Skeletal muscle satellite cell (primary cell): ENCODE data around the gene CLIC3.
"Not testable (repeated sequence)": the region's sequence is repeated elsewhere in the genome, so short reads cannot be mapped to it uniquely, and the experiment has no call there.

Experiments used
- H3K27me3 ChIP-seq: 2 replicates; pipeline ENCODE4 v1.7.0; 2013; ENCODE audit warnings: low read length; ENCODE audit not compliant: control insufficient read depth, insufficient read depth
- H3K36me3 ChIP-seq: 2 replicates; pipeline ENCODE4 v1.7.0; 2013; ENCODE audit warnings: mild to moderate bottlenecking, control low read depth, low read length; ENCODE audit not compliant: insufficient read depth
- H3K4me1 ChIP-seq: 2 replicates; pipeline ENCODE4 v1.7.0; 2013; ENCODE audit warnings: low read length; ENCODE audit not compliant: control insufficient read depth, insufficient read depth
- H3K4me2 ChIP-seq: 2 replicates; pipeline ENCODE4 v1.7.0; 2013; ENCODE audit warnings: mild to moderate bottlenecking, low read length
- H3K4me3 ChIP-seq: 2 replicates; pipeline ENCODE4 v1.7.0; 2013; ENCODE audit warnings: low read length
- H3K9ac ChIP-seq: 2 replicates; pipeline ENCODE4 v1.7.0; 2013; ENCODE audit warnings: mild to moderate bottlenecking, low read depth, low read length, moderate library complexity
- H3K9me3 ChIP-seq: replicated peaks from 2 replicates; pipeline ENCODE4 v1.7.0; 2013; ENCODE audit warnings: mild to moderate bottlenecking, control low read depth, low read length

The CLIC3 gene

GRCh38 chr9:137006116-137007003 lies 10.0 kb upstream of the CLIC3 start:
- Histone ChIP-seq H3K27me3 (no peaks in the 10 kb centered on the region), H3K4me2 (no peak overlapping the region), H3K36me3 (peaks cover 3% of the 10 kb centered on the region), H3K9ac (no peak overlapping the region), H3K4me1 (no peaks in the 10 kb centered on the region), H3K9me3 (no peaks in the 10 kb centered on the region), H3K4me3 (no peak overlapping the region)

DNA sequence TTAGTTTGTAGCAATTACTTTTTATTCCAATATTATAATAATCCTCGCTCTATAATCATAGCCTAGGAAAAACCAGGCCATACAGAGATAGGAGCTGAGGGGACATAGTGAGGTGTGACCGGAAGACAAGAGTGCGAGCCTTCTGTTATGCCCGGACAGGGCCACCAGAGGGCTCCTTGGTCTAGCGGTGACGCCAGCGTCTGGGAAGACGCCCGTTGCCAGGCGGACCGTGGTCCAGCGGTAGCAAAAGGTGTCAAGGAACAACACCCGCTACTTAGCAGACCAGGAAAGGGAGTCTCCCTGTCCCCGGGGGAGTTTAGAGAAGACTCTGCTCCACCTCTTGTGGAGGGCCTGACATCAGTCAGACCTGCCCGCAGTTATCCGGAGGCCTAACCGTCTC lies 7.9 kb upstream of the CLIC3 start:
- H3K4me3 ChIP-seq, H3K4me1 ChIP-seq, H3K36me3 ChIP-seq, H3K9ac ChIP-seq, H3K9me3 ChIP-seq, H3K27me3 ChIP-seq, H3K4me2 ChIP-seq: not testable (repeated sequence)

- Histone ChIP-seq H3K4me3 (no peak overlapping the region), H3K4me2 (no peak overlapping the region), H3K36me3 (no peaks in the 10 kb centered on the region), H3K27me3 (no peaks in the 10 kb centered on the region), H3K4me1 (peaks cover 17% of the 10 kb centered on the region), H3K9ac (no peak overlapping the region), H3K9me3 (no peaks in the 10 kb centered on the region)
Measured at GRCh38 chr9:137002646-137003041, 6.3 kb upstream of the CLIC3 start.

DNA sequence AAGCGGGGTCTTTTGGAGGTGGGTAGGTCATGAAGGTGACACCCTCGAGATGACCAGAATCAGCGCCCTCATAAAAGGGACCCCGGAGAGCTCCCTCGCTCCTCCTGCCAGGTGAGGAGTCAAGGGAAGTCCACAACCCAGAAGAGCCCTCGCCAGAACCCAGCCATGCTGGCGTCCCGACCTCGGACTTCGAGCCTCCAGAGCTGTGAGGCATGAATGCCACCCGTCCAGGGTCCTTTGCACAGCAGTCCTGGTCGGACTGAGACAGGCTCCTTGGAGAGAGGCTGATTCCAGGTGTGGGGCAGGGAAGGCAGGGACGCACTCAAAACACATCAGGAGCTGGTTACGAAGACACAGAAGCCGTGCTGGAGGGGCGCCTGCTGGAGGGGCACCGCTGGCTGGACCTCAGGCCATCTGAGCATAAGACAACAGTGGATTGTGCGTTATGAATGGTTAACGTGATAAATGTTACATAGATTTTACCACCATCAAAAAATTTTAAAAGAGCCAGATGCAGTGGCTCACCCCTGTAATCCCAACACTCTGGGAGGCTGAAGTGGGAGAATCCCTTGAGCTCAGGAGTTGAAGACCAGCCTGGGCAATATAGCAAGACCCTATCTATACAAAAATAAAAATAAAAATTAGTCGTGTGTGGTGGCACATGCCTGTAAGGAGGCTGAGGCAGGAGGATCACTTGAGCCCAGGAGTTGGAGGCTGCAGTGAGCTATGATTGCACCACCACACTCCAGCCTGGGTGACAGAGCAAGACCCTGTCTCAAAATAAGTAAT lies 5.7 kb upstream of the CLIC3 start:
- Histone ChIP-seq H3K27me3 (no peaks in the 10 kb centered on the region), H3K4me1 (peaks cover 23% of the 10 kb centered on the region), H3K4me2 (no peak overlapping the region), H3K36me3 (no peaks in the 10 kb centered on the region), H3K9me3 (no peaks in the 10 kb centered on the region), H3K9ac (no peak overlapping the region), H3K4me3 (no peak overlapping the region)

GRCh38 chr9:137000177-137000930 lies 4.0 kb upstream of the CLIC3 start:
- Histone ChIP-seq H3K36me3 (no peaks in the 10 kb centered on the region), H3K4me1 (peaks cover 40% of the 10 kb centered on the region), H3K4me3 (no peak overlapping the region), H3K9me3 (no peaks in the 10 kb centered on the region), H3K27me3 (no peaks in the 10 kb centered on the region), H3K4me2 (peak overlapping the region; percentile 28), H3K9ac (no peak overlapping the region)

DNA sequence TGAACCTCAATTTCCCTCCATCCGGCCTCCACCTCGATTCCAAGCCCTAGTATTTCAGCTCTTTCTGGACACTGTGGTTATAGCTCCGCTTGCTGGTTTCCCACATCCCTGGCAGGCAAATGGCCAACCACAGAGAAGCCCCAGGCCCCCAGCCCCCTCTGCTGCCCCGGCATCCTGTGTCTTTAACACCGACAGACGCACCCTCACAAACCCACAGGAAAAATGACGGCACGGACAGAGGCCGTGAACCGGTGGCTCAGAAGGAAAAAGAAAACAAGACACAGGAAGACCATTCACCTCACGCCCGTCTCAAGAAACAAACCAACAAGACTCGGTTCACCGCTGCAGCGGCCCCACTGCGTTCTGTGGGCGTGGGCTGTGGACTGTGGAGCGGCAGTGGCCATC lies 1.5 kb upstream of the CLIC3 start:
- H3K9ac ChIP-seq, result no peak overlapping the region
- H3K36me3 ChIP-seq, result no peaks in the 10 kb centered on the region
- H3K27me3 ChIP-seq, result no peaks in the 10 kb centered on the region
- peaks cover 61% of the 10 kb centered on the region for H3K4me1 ChIP-seq
- no peak overlapping the region for H3K4me2 ChIP-seq
- H3K4me3 ChIP-seq, result no peak overlapping the region
- no peaks in the 10 kb centered on the region for H3K9me3 ChIP-seq

- H3K4me2 ChIP-seq, result no peak overlapping the region
- H3K9ac ChIP-seq, result no peak overlapping the region
- no peak overlapping the region for H3K4me3 ChIP-seq
- H3K36me3 ChIP-seq, result no peaks in the 10 kb centered on the region
- no peaks in the 10 kb centered on the region for H3K9me3 ChIP-seq
- H3K27me3 ChIP-seq, result no peaks in the 10 kb centered on the region
- H3K4me1 ChIP-seq, result peaks cover 62% of the 10 kb centered on the region
Measured at GRCh38 chr9:136997371-136997770, 1.0 kb upstream of the CLIC3 start.

DNA sequence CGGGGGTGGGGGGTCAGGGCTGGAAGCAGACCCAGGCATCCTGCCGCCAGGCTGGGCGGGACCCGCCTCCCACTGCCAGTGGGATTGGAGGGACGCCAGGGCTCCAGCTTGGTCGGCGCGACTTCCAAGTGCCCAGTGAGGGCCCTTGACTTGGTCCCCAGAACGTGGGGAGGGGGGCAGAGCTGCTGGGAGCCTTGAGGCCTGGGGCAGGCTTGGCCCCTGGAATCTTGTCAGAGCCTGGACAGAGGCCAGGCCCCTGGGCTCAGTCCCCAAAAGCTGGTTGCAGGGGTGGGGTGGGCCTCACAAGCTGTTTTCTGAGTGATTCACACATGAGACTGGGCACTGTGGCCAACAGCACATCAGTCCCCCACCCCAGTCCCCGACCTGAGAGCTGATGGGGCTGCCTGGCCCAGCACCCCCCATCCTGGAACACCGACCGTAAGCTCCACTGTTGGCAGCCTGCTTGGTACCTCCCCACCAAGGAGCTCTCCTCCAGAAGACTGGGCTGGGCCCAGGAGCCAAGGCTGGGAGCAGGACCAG lies 526 bp downstream of the CLIC3 start:
- peak overlapping the region; percentile 52 for H3K9ac ChIP-seq
- peak overlapping the region; percentile 55 for H3K4me3 ChIP-seq

DNA sequence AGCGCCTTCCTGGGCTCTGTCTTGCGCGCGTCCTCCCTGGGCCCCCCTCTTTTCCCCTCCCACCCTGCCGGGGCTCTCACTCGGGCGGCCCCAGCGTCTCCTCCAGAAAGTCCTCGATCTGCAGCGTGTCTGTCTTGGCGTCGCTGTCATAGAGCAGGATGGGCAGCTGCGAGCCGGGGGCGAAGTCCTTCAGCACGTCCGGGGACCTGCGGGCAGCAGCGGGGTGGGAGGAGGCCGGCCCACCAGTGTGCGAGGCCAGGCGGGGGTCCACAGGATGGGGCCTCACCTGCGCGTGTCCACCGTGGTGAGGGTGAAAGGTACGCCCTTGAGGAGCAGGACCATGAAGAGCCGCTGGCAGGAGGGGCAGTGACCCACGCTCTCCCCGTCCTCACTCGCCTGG lies 1.0 kb downstream of the CLIC3 start:
- no peaks in the 10 kb centered on the region for H3K36me3 ChIP-seq
- no peaks in the 10 kb centered on the region for H3K9me3 ChIP-seq
- H3K27me3 ChIP-seq, result no peaks in the 10 kb centered on the region
- H3K4me1 ChIP-seq, result peaks cover 59% of the 10 kb centered on the region
- H3K4me3 ChIP-seq, result no peak overlapping the region
- H3K9ac ChIP-seq, result no peak overlapping the region
- peak overlapping the region; percentile 80 for H3K4me2 ChIP-seq

More for the DNA sequence above, 526 bp downstream of the CLIC3 start:
- Histone ChIP-seq H3K27me3 (no peaks in the 10 kb centered on the region), H3K9me3 (no peaks in the 10 kb centered on the region), H3K4me2 (peak overlapping the region; percentile 80), H3K36me3 (no peaks in the 10 kb centered on the region), H3K4me1 (peaks cover 62% of the 10 kb centered on the region)

DNA sequence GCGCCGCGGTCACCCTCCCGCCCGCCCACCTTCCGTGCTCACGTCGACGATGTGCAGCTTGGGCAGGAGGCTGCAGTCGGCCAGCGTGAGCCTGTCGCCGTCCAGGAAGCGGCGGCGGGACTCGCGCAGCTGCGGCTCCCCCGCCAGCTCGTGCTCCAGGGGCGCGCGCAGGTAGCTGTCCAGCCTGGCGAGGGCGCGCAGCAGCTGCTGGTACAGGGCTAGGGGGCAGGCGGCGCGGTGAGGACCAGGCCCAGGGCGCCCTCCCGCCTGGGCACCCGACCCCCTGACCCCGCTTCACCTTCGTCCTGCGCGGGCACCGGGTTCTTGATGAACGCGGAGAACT lies 1.5 kb downstream of the CLIC3 start:
- H3K27me3 ChIP-seq, result no peaks in the 10 kb centered on the region
- H3K9ac ChIP-seq, result no peak overlapping the region
- peaks cover 53% of the 10 kb centered on the region for H3K4me1 ChIP-seq
- no peak overlapping the region for H3K4me3 ChIP-seq
- H3K36me3 ChIP-seq, result no peaks in the 10 kb centered on the region
- no peaks in the 10 kb centered on the region for H3K9me3 ChIP-seq
- H3K4me2 ChIP-seq, result peak overlapping the region; percentile 80

- no peak overlapping the region for H3K4me3 ChIP-seq
- H3K4me1 ChIP-seq, result peaks cover 52% of the 10 kb centered on the region
- no peak overlapping the region for H3K9ac ChIP-seq
- no peaks in the 10 kb centered on the region for H3K36me3 ChIP-seq
- H3K27me3 ChIP-seq, result no peaks in the 10 kb centered on the region
- H3K9me3 ChIP-seq, result no peaks in the 10 kb centered on the region
- H3K4me2 ChIP-seq, result peak overlapping the region; percentile 92
Measured at GRCh38 chr9:136994180-136994887, 2.0 kb downstream of the CLIC3 start.
